CD4-positive, alpha-beta memory T cell (primary cell): ENCODE results near the gene CLEC16A. TPM values are rescaled to one million over a fixed set of nuclear protein-coding genes. Genes with fewer than 3 reads are reported as not detected.
A peak's percentile ranks its signal among the peaks of the same experiment; 100 is the strongest.

Experiments
- CTCF ChIA-PET: fragments of 350-600 bp; sonication (Branson Sonifier 250); formaldehyde crosslinking; loops from one replicate; lab custom pipeline; 2021; ENCODE audit warnings: inconsistent platforms; ENCODE audit not compliant: partially characterized antibody; lab: Charles Lee
- POLR2A ChIA-PET: fragments of 350-600 bp; sonication (Branson Sonifier 250); formaldehyde crosslinking; loops from one replicate; lab custom pipeline; 2021; ENCODE audit not compliant: partially characterized antibody; lab: Charles Lee
- DNase-seq, 5 donors: peaks; one replicate each; pipeline versions ENCODE4 v3.0.0 to v3.0.0-alpha.2; 2020 to 2022; ENCODE audit warnings: mixed read lengths in 1 of 5
- H3K27ac ChIP-seq: one replicate; pipeline ENCODE4 v1.7.0; 2013; ENCODE audit warnings: low read depth, low read length
- H3K27me3 ChIP-seq: 2 replicates; pipeline ENCODE4 v1.7.0; 2013; ENCODE audit warnings: mild to moderate bottlenecking, low read length, moderate library complexity; ENCODE audit not compliant: insufficient read depth
- H3K36me3 ChIP-seq: 2 replicates; pipeline ENCODE4 v1.7.0; 2013; ENCODE audit warnings: mild to moderate bottlenecking, low read length, moderate library complexity; ENCODE audit not compliant: insufficient read depth
- H3K4me1 ChIP-seq: 2 replicates; pipeline ENCODE4 v1.7.0; 2013; ENCODE audit warnings: mild to moderate bottlenecking, low read length, moderate library complexity; ENCODE audit not compliant: insufficient read depth
- H3K4me3 ChIP-seq, 2 donors: one replicate each; pipeline ENCODE4 v1.7.0; 2013; ENCODE audit warnings: low read length in 2 of 2, mild to moderate bottlenecking in 1 of 2
- H3K9me3 ChIP-seq, 2 donors: one replicate each; pipeline ENCODE4 v1.7.0; 2013; ENCODE audit warnings: low read length in 2 of 2, control low read depth in 1 of 2; ENCODE audit not compliant: control insufficient read depth in 1 of 2
- H3K27ac Mint-ChIP-seq, 7 donors: one replicate each; pipeline ENCODE4 v1.8.0; 2020 to 2021; ENCODE audit warnings: mixed read lengths in 7 of 7, mild to moderate bottlenecking in 6 of 7, inconsistent platforms in 3 of 7, moderate library complexity in 3 of 7
- H3K27me3 Mint-ChIP-seq, 2 donors: one replicate each; pipeline ENCODE4 v1.8.0; 2020 to 2021; ENCODE audit warnings: mixed read lengths in 2 of 2
- H3K36me3 Mint-ChIP-seq, 2 donors: one replicate each; pipeline ENCODE4 v1.8.0; 2020 to 2021; ENCODE audit warnings: mixed read lengths in 2 of 2, inconsistent platforms in 1 of 2, mild to moderate bottlenecking in 1 of 2
- H3K4me1 Mint-ChIP-seq, 4 donors: one replicate each; pipeline ENCODE4 v1.8.0; 2020 to 2021; ENCODE audit warnings: mixed read lengths in 4 of 4, mild to moderate bottlenecking in 1 of 4
- H3K4me3 Mint-ChIP-seq, 8 donors: one replicate each; pipeline ENCODE4 v1.8.0; 2020 to 2021; ENCODE audit warnings: mixed read lengths in 8 of 8, mild to moderate bottlenecking in 7 of 8, moderate library complexity in 6 of 8, inconsistent platforms in 3 of 8
- H3K9me3 Mint-ChIP-seq, 8 donors: one replicate each; pipeline ENCODE4 v1.8.0; 2020 to 2021; ENCODE audit warnings: mixed read lengths in 8 of 8, mild to moderate bottlenecking in 5 of 8, inconsistent platforms in 3 of 8, moderate library complexity in 1 of 8
- intact Hi-C: fragments of 100-400 bp; cut with micrococcal nuclease; formaldehyde crosslinking; loops from one replicate; pipeline ENCODE4 v1.15.1; 2023
- polyA plus RNA-seq, 2 donors: library from polyadenylated mRNA; unstranded; fragments of 300-500 nt; fragmentation: Illumina TruSeq; gene quantifications; one replicate each; pipeline ENCODE4 v1.2.3, GENCODE V29; 2021
- total RNA-seq, 2 experiments: library from RNA; stranded (reverse); gene quantifications; one replicate each; pipeline ENCODE4 v1.2.3, GENCODE V29; 2021

The CLEC16A gene
- total and polyA plus RNA-seq, 4 experiments from 2014 or later: 5.2 to 28.4 (median 24.5) TPM

GRCh38 chr16:11114366-11115164 lies 170.2 kb downstream of the CLEC16A start:
- H3K27ac ChIP-seq: peak overlapping the region; percentile 18

GRCh38 chr16:11117576-11118211 lies 173.3 kb downstream of the CLEC16A start:
- peak overlapping the region in 5 of 7 donors; percentile 10 to 46 (median 33) for H3K27ac Mint-ChIP-seq
- POLR2A ChIA-PET: no interaction called here
- H3K27me3 ChIP-seq: no peaks in the 10 kb centered on the region
- H3K9me3 ChIP-seq: no peaks in the 10 kb centered on the region
- H3K36me3 Mint-ChIP-seq: peaks cover 19 to 20% of the 10 kb centered on the region in 2 donors
- DNase-seq: no peak
- CTCF ChIA-PET: no interaction called here
- H3K27ac ChIP-seq: no peak overlapping the region
- H3K27me3 Mint-ChIP-seq: no peaks in the 10 kb centered on the region
- H3K36me3 ChIP-seq: peaks cover 3% of the 10 kb centered on the region
- H3K4me3 ChIP-seq: no peak overlapping the region
- peaks cover 22 to 29% (median 25%) of the 10 kb centered on the region in 4 donors for H3K4me1 Mint-ChIP-seq
- H3K9me3 Mint-ChIP-seq: no peaks in the 10 kb centered on the region
- peaks cover 26% of the 10 kb centered on the region for H3K4me1 ChIP-seq
- H3K4me3 Mint-ChIP-seq: no peak overlapping the region
- intact Hi-C loops: loop anchor here (10.0 kb wide), 1 partner anchor 137 kb away; the partner anchor contains the start of gene SOCS1

More at GRCh38 chr16:11114366-11115164, 170.2 kb downstream of the CLEC16A start:
- CTCF ChIA-PET: no interaction called here
- no peak overlapping the region for H3K4me3 ChIP-seq
- DNase-seq: peak in 3 of 5 donors; percentile 11 to 32 (median 26)
- no peaks in the 10 kb centered on the region for H3K9me3 ChIP-seq
- H3K27ac Mint-ChIP-seq: peak overlapping the region; percentile 47 to 91 (median 86)
- H3K9me3 Mint-ChIP-seq: peaks cover 0 to 8% (median 0%) of the 10 kb centered on the region in 8 donors
- H3K27me3 Mint-ChIP-seq: no peaks in the 10 kb centered on the region
- H3K36me3 ChIP-seq: no peaks in the 10 kb centered on the region
- H3K27me3 ChIP-seq: no peaks in the 10 kb centered on the region
- POLR2A ChIA-PET: interaction anchor here (1.9 kb wide), 1 partner anchor 141 kb away, joined by 6 read pairs; the partner anchor contains the start of gene SOCS1
- peaks cover 22 to 38% (median 26%) of the 10 kb centered on the region in 4 donors for H3K4me1 Mint-ChIP-seq
- H3K36me3 Mint-ChIP-seq: peaks cover 0 to 3% of the 10 kb centered on the region in 2 donors
- peaks cover 30% of the 10 kb centered on the region for H3K4me1 ChIP-seq
- intact Hi-C loops: loop anchor here (10.0 kb wide), 1 partner anchor 140 kb away; the partner anchor contains the start of gene SOCS1
- peak overlapping the region; percentile 46 to 85 (median 74) for H3K4me3 Mint-ChIP-seq

- intact Hi-C loops: loop anchor here (10.0 kb wide), 1 partner anchor 136 kb away; the partner anchor contains the start of gene SOCS1
- DNase-seq: no peak
- Histone ChIP-seq H3K36me3 (peaks cover 9% of the 10 kb centered on the region), H3K27ac (no peak overlapping the region), H3K9me3 (no peaks in the 10 kb centered on the region), H3K4me1 (peaks cover 19% of the 10 kb centered on the region), H3K4me3 (no peak overlapping the region), H3K27me3 (no peaks in the 10 kb centered on the region)
- Mint-ChIP-seq H3K4me1 (peaks cover 19 to 21% (median 20%) of the 10 kb centered on the region in 4 donors), H3K27me3 (no peaks in the 10 kb centered on the region), H3K27ac (peak overlapping the region in 2 of 7 donors; percentile 10 to 84), H3K9me3 (no peaks in the 10 kb centered on the region), H3K4me3 (no peak overlapping the region), H3K36me3 (peaks cover 22 to 23% of the 10 kb centered on the region in 2 donors)
- ChIA-PET CTCF (no interaction called here), POLR2A (no interaction called here)
These were observed 174.1 kb downstream of the CLEC16A start for GRCh38 chr16:11118479-11118878.

- Histone ChIP-seq H3K4me1 (no peaks in the 10 kb centered on the region), H3K36me3 (peaks cover 15% of the 10 kb centered on the region), H3K4me3 (no peak overlapping the region), H3K27me3 (no peaks in the 10 kb centered on the region), H3K9me3 (no peaks in the 10 kb centered on the region), H3K27ac (no peak overlapping the region)
- Mint-ChIP-seq H3K9me3 (no peaks in the 10 kb centered on the region), H3K27me3 (no peaks in the 10 kb centered on the region), H3K4me1 (peaks cover 0 to 5% (median 2%) of the 10 kb centered on the region in 4 donors), H3K4me3 (no peak overlapping the region), H3K27ac (peak overlapping the region in 1 of 7 donors; percentile 15), H3K36me3 (peaks cover 37 to 44% of the 10 kb centered on the region in 2 donors)
- intact Hi-C loops: no loop called here
- CTCF ChIA-PET: no interaction called here
- no peak for DNase-seq
- POLR2A ChIA-PET: interaction anchor here (0.6 to 1.2 kb wide), 2 partner anchors 133 to 190 kb away, joined by 3 read pairs; no protein-coding TSS in a partner anchor
These were observed 176.8 kb downstream of the CLEC16A start for GRCh38 chr16:11121083-11121608.

GRCh38 chr16:11121914-11122692 lies 177.7 kb downstream of the CLEC16A start:
- no peaks in the 10 kb centered on the region for H3K27me3 Mint-ChIP-seq
- peaks cover 44 to 51% of the 10 kb centered on the region in 2 donors for H3K36me3 Mint-ChIP-seq
- H3K4me1 ChIP-seq: no peaks in the 10 kb centered on the region
- H3K4me3 ChIP-seq: no peak overlapping the region
- H3K27ac ChIP-seq: no peak overlapping the region
- peaks cover 0 to 5% (median 2%) of the 10 kb centered on the region in 4 donors for H3K4me1 Mint-ChIP-seq
- DNase-seq: no peak
- peak overlapping the region in 3 of 7 donors; percentile 10 to 70 (median 39) for H3K27ac Mint-ChIP-seq
- ChIA-PET POLR2A (interaction anchor here (0.6 to 1.2 kb wide), 2 partner anchors 132 to 189 kb away, joined by 3 read pairs; no protein-coding TSS in a partner anchor), CTCF (no interaction called here)
- H3K4me3 Mint-ChIP-seq: no peak overlapping the region
- no peaks in the 10 kb centered on the region for H3K9me3 Mint-ChIP-seq
- no peaks in the 10 kb centered on the region for H3K27me3 ChIP-seq
- no peaks in the 10 kb centered on the region for H3K9me3 ChIP-seq
- intact Hi-C loops: no loop called here
- peaks cover 15% of the 10 kb centered on the region for H3K36me3 ChIP-seq

- intact Hi-C loops: no loop called here
- POLR2A ChIA-PET: no interaction called here
- peaks cover 49 to 52% of the 10 kb centered on the region in 2 donors for H3K36me3 Mint-ChIP-seq
- Histone ChIP-seq H3K9me3 (no peaks in the 10 kb centered on the region), H3K4me3 (no peak overlapping the region), H3K27ac (no peak overlapping the region), H3K36me3 (peaks cover 15% of the 10 kb centered on the region), H3K4me1 (peaks cover 6% of the 10 kb centered on the region), H3K27me3 (no peaks in the 10 kb centered on the region)
- CTCF ChIA-PET: no interaction called here
- no peaks in the 10 kb centered on the region for H3K9me3 Mint-ChIP-seq
- H3K4me3 Mint-ChIP-seq: no peak overlapping the region
- H3K4me1 Mint-ChIP-seq: peaks cover 6 to 9% (median 8%) of the 10 kb centered on the region in 4 donors
- peak overlapping the region in 1 of 7 donors; percentile 79 for H3K27ac Mint-ChIP-seq
- DNase-seq: no peak
- no peaks in the 10 kb centered on the region for H3K27me3 Mint-ChIP-seq
These were observed 179.3 kb downstream of the CLEC16A start for GRCh38 chr16:11123666-11124065.
